GM18858 (cell line): Measurements from ENCODE around the gene HNRNPAB.
A peak's percentile ranks its signal among the peaks of the same experiment; 100 is the strongest.

Experiments used
- ATAC-seq: cut with Tn5 transposase; IDR thresholded peaks from one replicate; pipeline ENCODE4 v1.9.1; 2021; ENCODE audit not compliant: unreplicated experiment

The HNRNPAB gene

DNA sequence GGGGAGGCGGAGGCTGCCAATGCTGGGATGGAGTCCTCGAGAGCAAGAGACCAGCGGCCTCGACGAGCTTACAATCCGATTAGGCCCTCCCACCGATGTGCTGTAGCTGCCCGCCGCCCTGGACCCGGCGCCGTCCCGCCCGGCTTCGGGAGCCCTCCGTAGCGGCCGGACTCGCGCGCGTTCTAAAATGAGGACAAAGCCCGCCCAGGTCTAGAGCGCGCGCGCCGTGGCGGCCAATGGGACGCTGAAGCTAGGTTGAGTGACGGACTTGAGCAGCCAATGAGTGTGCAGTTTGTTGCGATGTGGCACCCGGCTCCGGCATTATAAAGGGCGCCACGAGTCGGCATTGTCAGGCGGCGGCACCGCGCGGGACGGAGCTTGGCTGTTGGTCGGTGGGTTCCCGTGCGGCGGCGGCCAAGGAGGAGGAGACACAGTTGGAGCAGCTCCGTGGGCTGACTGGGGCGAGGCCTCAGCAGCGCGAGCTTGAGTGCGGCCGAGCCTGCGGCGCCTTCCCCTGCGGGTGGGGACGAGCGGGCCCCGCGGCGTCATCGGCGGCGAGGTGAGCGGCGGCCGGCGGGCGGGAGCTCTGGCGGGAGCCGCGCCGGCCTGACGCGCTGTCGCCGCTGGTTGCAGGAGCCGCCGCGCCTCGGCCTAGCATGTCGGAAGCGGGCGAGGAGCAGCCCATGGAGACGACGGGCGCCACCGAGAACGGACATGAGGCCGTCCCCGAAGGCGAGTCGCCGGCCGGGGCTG lies at the start of gene HNRNPAB:
TSS of gene HNRNPAB (plus strand) at position 352 of the 753 bp plus-strand sequence. CDS start at position 657, 305 bp downstream.
- peak; percentile 67 for ATAC-seq

DNA sequence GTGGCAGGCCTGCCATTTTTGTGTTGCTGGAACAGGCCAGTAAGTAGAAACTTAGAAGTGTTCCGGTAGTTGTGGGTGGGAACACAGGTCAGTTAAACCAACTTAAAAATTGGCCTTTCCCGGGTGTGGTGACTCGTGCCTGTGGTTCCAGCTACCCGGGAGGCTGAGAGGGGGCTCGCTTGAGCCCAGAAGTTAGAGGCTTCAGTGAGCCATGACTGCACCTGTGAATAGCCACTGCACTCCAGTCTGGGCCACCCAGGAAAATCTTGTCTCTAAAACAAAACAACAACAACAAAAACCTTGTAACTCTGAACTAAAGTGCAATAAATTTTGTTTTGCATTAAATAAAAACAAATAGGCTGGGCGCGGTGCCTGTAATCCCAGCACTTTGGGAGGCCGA lies 49.3 kb upstream of the HNRNPAB start:
- ATAC-seq, result no peak

DNA sequence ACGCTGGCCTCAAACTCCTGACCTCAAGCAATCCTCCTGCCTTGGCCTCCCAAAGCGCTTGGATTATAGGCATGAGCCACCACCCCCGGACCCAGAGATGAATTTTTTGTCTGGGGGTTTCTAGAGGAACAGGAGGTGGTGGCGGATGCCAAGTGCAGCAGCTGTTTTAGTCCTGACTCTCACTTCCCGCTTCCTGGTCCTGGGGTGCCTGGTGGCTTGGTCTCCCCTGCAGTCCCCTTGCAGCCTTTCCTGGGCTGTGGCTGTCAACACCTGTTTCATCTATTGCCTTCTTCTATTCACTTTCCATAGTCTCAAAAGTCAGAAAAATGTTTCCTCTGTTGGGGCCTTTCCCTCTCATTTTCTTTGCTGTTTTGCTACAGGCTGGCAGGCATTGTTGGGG lies 44.2 kb upstream of the HNRNPAB start:
- ATAC-seq, result no peak

DNA sequence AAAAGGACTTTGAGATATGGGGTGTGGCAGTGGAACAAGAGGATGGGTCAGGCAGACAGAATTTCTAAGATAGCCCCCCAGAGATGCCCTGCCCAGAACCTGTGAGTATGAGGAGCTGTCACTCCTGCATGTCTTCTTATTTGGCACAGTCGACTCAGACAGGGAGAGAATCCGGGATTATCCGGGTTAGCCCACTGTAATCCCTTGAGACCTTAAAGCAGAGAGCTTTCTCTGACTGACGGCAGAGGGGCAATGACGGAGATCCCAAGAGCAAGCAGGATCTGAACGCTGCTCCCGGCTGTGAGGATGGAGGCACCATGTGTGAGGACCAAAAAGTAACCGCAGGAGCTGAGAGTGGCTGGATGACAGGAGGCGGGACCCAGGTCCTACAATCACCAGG lies 41.9 kb upstream of the HNRNPAB start:
- no peak for ATAC-seq

DNA sequence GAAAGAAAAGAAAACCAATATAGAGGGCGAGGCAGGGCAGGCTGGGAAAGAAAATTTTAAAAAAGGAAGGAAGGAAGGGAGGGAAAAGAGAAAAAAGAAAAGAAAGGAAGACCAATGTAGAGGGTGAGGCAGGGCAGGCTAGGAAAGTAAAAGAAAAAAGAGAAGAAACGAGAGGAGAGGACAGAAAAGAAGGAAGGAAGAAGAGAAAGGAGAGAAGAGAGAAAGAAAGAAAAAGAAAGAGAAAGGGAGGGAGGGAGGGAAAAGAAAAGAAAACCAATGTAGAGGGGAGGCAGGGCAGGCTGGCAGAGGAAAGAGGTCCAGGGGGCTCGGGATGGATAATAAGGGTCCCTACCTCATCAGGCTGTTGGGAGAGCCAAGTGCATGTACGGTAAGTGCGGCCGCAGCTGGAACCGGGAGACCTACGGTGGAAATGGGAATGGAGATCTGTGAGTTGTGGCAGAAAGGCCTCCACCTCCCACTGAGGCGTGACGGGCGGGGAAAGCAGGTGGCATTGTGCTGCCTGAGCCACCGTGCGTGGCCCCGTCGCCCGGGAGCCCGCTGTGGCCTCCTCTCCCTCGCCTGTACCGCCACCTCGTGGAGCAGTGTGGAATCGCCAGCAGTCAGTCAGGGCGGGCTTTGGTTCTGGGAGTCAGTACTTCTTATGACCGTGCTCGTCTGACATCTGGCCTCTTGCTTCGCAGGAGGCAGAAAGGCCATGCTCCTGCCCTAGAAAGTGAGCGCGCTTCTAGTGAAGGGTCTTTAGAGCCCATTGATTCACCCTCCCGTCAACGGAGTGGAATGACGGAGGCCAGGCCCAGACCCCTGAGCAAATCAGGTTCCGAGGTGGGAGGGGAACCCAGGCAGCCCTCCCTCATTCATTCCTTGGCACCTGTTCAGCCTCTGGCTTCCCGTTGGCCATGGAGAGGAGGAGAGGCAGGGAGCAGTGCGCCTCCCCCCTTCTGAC lies 40.3 kb upstream of the HNRNPAB start:
- ATAC-seq, result peak; percentile 77

DNA sequence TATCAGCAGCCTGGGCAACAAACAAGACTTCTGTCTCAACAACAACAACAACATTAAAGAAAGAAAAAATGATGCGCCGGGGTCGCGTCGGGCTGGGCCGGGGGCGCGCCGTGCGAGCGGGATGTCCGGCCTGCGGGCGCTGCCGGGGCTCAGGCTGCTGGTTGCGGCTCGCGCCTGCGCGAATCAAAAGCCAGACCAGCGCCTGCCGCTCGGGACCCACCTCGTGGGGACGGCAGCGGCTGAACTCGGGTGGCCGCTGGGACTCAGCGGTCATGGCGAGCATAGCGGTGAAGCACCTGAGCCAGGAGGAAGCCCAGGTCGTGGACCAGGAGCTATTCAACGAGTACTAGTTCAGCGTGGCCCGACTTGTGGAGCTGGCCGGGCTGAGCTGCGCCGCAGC lies 38.8 kb upstream of the HNRNPAB start:
- ATAC-seq, result no peak

DNA sequence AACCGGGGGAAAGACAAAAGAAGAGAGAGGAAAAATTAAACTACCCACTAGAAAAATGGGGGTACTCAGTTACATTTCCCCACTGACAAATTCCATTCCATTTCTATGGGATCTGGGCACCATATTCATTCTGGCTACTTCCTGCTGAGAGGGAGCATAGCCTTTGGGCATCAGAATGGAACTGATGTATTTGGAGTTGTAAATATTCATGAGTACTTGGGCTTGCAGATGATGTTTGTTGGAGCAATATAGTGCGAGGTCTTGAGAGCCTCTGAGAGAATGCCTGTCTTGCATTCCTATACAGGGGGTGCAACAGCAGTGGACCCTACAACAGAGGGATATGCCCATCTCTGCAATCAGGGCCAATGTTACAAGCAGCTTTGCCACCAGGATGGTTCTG lies 33.9 kb upstream of the HNRNPAB start:
- ATAC-seq, result no peak

DNA sequence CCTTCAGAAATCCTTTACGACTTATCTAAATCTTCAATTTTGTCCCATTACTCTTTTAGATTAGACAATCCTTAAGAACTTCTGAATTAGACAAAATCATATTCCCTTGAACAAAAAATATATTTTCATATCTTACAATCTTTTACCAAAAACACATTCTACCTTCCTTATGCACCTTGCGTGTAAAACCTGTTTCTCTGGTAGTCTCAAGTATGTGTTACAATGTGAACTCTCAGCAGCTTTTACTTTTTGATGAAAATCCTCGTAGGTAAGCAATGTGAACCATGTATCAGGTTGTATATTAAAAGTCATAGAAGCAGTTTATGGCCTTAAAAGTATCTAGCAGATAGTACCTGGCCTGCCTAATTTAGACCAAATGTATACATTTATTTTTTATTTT lies 29.9 kb upstream of the HNRNPAB start:
- ATAC-seq, result no peak

DNA sequence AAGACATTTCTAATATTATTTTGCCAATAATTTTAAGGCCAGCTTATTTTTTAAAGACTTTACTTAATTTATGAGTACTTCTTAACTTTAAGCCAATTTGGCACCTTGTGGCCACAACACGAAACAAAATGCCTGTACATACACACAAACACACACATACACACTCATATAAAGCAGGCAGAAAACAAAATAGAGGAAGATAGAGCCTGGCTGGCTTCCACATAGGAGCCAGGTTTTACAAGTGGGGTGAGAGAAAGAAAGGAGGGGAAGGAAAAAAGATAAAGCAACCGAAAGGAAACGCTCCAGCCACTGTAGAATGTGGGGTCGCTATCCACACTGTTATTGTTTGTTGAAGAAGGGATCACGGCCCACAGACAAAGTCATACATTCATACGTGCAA lies 27.5 kb upstream of the HNRNPAB start:
- no peak for ATAC-seq

DNA sequence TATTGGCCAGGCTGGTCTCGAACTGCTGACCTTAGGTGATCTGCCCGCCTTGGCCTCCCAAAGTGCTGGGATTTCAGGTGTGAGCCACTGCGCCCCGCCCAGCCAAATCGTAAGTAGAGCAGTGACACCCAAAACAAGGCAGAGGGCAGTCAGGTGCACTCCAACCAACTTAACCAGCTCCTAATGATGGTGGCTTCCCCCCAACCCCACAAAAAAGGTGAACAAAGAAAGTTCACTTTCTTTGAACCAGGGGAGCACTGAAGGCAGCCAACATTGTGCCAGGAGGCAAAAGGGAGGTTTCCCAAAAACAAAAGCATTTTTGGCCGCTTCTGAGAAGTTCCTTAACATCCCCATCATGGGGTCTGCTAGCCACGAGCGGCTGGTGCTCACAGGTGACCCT lies 26.8 kb upstream of the HNRNPAB start:
- ATAC-seq, result no peak

DNA sequence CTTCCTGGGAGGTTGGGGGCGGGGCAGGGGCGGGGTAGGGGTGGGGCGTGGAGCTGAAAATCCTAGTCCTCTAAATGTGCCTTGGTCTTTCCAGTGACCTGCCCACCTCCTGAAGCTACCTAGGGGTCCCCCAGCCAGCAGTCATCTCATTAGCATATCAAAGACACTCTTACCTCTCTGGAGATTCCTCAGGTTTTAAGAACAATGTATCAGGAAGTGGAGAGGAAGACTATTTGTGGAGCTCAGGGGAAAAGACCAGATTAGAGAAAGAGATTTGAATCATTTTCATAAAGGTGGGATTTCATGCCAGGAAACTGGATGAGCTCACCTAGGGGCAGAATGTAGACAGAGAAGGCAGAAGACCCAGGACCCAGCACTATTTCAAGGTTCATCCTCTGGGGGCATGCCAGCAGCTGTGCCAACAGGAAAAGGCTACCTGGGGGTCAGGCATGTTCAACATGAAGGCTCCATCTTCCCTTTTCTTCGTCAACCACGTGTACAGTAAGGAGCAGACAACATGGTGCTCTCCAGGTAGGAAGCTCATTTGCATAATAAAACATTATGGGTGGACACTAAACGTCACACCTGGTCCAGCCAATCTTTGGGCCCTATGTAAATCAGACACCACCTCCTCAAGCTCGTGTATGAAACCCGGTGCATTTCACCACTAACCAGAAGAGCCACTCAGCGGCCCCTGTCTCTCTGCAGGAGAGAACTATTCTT lies 24.0 kb upstream of the HNRNPAB start:
- ATAC-seq, result no peak

DNA sequence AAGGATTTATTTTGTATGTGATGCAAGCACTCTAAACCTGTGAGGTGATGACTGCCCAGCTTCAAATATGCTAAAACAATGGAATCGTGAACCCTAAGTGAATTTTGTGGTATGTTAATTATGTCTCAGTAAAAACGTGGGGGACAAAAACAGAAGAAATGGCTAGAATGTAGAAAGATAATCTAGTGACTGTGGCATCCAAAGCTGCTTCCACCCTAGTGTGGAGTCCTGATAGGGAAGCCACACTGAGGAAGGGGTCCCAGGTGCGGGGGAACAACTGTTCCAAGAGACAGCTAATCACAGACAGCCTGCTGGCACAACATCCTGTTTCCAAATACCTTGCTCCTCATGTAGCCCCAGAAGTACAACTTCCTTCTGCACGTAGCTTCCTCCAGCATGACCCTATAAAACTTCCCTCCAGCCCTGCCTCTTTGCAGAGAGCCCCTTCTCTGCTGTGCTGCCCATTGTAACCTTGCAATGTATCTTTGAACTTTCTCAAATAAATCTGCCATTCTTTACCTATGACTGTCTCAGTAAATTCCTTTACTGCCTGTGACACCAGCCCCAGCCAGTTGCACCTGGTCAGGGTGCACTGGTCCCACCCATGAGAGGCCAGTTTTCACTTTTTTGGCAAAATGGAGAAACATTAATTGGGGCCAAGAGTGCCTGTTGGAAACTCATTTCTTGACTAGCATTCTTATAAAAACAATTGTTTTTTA lies 22.0 kb upstream of the HNRNPAB start:
- ATAC-seq, result no peak

DNA sequence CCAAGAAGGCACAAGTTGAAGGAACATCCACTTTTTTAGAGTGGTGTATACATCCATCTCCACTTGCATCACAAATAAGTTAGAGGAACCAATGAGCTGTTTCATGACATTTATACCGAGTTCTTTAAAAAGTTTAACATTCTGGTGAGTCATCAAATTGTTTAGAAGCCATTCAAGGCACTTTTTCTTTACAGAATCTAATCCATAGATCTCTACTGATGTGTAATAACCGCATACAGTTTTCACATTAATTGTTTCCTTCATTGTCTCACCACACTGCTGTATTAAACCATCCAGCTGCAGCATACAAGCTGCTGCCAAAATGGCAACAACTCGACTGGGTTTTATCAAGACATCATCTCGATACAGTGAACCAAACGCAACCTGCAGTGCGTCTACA lies 17.9 kb upstream of the HNRNPAB start:
- no peak for ATAC-seq

DNA sequence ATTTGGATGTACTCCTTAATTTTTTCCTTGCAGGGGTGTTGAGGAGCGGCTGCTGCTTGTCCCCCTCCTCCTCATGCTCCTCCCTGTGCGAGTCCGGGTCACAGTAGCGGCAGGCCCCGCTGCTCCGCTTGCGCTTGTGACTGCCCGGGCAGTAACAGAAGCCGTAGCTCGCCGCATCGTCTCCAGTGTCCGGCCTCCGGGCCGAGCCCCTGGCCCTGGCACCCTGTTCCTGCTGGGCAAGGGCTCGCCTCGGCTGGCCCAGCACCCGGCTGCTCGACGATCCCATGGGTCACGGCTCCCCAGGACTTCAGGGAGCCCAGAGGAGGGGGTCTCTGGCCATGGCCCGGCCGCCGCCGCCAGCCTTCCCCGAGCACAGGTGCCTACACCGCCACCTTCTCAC lies 17.3 kb upstream of the HNRNPAB start, which contains the start of gene GMCL2:
TSS of gene GMCL2 (minus strand) at position 358 of the 400 bp plus-strand sequence. CDS start at position 286, 72 bp downstream.
- no peak for ATAC-seq

DNA sequence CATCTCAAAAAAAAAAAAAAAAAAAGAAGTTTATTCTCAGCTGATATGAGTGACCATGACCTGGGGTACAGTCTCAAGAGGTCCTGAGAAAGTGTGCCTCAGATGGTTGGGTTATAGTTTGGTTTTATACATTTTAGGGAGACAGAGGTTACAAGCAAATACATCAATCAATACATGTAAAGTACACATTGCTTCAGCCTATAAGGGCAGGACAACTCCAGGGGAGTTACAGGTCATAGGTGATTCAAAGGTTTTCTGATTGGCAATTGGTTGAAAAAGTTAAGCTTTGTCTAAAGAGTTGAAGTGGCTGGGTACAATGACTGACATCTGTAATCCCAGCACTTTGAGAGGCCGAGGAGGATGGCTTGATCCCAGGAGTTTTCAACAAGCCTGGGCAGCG lies 14.9 kb upstream of the HNRNPAB start:
- ATAC-seq, result no peak

DNA sequence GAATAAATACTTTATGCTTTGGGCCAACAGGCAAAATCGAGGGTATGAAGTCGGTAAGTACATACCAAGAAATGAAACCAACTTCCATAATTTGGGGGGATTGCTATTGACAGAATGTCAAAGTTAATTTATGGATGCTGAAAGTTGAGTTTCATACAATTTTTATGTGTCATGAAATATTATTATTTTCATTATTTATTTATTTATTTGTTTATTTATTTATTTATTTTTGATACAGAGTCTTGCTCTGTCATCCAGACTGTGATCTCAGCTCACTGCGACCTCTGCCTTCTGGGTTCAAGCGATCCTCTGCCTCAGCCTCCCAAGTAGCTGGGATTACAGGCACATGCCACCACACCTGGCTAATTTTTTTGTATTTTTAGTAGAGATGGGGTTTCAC lies 12.7 kb upstream of the HNRNPAB start:
- no peak for ATAC-seq

DNA sequence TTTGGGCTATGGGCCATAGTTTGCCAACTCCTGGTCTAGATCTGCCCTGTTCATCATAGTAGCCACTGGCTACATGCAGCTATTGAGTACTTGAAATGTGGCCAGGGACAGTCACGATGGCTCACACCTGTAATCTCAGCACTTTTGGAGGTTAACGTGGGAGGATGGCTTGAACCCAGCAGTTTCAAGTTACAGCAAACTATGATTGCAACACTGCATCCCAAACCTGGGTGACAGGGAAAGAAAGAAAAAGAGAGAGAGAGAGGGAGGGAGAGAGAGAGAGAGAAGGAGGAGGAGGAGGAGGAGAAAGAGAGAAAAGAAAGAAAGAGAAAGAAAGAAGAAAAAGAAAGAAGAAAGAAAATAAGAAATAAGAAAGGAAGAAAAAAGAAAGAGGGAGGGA lies 12.1 kb upstream of the HNRNPAB start:
- ATAC-seq, result no peak

DNA sequence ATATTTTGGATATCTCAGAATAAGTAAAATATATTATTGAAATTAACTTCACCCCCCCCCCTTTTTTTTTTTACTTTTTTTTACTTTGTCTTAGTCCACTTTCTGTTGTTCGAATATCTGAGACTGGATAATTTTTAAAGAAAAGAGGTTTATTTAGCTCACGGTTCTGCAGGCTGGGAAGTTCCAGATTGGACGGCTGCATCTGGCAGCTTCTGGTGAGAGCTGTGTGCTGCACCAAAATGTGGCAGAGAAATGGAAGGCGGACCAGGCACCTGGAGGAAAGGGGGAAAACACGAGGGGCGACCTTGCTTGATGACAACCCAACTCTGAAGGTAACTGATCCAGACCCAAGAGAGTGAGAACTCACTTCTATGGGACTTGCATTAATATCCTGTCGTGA lies 11.5 kb upstream of the HNRNPAB start:
- no peak for ATAC-seq

DNA sequence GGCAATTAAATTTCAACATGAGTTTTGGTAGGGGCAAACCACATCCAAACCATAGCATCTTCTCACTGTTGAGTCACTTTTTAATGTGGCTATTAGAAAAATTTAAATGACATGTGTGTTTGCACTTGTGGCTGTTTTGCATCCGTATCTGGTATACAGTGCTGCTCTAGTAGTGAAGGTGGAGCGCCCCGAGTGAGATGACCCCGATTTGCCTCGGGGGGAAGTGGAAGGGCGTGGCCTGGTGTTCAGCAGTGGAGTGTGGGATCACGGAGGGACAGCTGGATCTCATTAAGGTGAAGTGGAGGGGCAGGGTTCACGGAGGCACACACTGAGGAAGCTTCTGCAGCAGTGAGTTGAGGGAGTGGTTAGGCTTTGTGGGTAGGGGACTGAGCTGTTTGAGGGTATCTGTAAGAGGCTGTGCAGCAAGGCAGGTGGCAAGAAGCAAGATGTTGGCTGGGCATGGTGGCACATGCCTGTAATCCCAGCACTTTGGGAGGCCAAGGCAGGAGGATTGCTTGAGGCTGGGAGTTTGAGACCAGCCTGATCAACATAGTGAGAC lies 11.0 kb upstream of the HNRNPAB start:
- no peak for ATAC-seq

DNA sequence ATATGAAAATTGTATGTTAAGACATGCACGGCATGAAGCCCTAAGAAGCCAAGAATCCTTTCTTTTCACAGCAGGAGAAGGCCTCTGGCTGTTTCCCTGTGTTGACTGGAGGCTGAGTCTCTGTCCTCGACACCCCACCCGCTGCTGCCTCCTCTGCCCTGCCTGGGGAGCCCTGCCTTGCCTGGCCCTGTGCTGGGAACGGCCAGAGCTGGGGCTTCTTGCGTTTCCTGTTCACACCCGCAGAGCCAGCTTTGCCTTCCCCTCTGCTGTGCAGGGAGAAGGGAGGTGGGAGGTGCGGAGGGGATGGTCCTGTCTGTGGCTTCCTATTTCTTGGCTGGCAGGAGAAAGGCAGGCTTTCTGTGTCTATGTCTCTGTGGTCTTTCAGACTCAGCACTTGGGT lies 10.3 kb upstream of the HNRNPAB start:
- no peak for ATAC-seq
